HG03196 (cell line): ENCODE data around the gene RGS12.

Experiments used
- ATAC-seq: cut with Tn5 transposase; IDR thresholded peaks from one replicate; pipeline ENCODE4 v1.9.1; 2021; ENCODE audit not compliant: unreplicated experiment

RGS12 gene

DNA sequence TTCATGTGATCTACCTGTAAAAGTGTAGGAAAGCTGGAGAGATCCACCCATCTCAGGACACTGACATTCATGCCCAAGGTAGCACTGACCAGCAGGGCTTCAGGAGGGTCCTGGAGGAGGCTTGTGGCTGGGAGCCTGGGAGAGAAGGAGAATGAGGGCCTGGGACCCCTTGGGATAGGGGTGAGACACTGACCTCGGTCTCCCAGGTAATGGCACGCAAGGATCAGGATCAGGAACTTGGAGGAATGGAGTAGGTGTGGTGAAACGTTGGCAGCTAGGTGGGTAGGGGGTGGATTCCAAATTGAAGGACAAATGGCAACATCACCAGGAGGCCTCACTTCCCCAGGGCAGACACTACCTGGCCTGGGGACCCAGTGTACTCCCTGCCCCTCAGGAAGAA is 12.4 kb upstream of the RGS12 start:
- no peak for ATAC-seq

DNA sequence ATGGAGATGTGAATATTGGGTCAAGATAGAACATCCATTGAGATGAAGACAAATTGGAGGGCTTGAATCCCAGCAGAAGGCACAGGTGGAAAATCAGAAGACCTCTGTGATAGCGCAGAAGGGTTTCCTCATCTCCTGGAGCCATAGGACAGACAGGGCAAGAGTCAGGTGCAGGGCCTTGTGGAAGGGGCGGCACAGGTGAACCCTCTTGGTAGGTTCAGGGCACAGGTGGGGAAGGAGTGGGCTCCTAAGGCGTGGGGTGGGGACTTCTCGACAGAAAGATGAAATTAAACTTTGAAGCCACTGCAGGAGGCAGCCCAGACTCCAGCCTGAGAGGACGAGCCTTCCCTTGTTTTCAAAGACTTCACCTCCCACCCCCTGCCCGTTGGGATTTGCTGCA is 9.3 kb upstream of the RGS12 start:
- no peak for ATAC-seq

DNA sequence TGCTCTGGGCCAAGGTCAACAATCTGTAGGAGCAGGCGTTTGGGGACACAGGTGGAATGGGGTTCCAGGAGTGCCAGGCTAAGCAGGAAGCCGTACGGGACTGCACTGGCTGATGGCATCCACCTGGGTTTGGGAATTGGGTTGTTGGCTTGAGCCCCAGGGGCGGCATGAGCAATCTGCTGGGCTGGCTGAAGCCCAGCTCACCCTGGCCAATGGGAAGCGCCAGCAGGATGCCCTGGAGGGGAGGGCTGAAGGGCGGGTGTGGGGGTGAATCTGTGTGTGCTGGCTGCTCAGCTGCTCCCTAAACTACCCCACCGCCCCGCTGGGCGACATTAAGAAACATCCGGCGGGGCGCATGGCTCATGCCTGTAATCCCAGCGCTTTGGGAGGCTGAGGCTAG is 8.9 kb upstream of the RGS12 start:
- ATAC-seq: no peak

DNA sequence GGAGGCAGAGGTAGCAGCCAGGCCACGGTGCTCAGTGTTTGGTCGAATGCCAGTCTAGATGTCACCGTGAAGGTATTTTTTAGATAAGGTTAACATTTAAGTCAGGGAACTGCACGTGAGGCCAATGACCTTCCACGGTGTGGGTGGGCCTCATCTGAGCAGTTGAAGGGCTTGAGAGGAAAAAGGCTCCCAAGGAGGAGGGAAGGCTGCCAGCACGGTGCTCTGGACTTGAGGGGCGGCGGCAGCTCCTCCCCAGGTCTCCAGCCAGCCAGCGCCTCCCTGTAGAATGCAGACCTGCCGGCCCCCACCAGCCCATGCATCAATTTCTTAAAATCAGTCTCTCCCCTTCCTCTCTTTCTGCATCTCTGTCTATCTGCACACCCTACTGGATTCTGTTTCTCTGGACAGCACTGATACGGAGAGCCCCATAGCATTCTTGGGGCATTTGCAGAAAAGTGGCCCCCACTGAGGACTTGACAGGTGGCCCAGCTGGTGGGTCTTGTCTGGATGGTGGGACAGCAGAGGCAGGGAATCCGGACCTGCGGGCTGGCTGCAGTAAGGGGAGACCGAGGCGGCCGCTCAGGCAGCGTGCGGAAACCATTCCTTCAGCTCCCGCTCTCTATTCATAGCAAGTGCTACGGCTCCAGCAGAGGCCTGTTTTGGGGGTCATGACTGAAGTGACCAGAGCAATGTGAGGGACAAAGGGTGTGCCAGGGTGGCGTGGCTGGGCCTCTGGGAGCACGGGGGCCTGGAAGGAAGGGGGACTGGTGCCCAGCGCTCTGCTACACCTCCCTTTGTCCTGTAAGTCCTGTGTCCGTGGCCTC is 7.9 kb upstream of the RGS12 start:
- ATAC-seq: no peak

DNA sequence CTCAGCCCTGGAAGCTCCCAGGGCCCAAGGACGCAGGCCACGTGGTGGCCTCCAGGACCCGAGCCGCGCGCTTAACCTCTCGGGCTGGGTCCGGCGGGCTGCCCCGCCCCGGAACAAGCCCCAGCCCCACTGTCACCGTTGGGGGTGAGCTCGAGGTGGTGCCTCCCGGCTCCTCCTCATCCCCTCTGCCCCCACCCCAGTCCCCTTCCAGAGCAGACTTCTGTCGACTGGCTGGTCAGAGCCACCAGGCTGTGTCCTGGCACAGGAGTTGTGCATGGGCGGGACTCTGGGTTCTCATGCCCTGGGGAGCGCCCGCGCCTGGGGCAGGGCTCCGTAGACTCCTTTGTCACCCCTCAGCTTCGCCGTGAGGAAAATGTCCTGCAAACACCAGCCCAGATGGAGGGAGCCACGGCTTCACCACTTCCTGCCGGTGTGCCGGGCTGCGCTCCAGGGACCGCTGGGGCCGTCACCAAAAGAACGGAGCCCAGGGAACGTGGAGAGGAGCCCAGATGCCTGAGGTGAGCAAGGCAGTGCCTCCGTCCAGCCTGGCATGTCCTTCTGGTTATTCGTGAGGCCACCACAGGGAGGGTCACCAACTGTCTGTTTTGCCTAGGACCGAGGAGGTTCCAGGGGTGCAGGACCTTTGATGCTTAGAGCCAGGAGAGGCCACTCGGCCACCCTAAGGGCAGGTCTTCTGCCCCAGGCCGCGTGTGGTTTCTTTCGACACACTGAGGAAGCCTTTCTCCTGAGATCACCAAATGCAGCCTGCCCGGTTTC is 7.1 kb upstream of the RGS12 start:
- ATAC-seq: peak; percentile 76

DNA sequence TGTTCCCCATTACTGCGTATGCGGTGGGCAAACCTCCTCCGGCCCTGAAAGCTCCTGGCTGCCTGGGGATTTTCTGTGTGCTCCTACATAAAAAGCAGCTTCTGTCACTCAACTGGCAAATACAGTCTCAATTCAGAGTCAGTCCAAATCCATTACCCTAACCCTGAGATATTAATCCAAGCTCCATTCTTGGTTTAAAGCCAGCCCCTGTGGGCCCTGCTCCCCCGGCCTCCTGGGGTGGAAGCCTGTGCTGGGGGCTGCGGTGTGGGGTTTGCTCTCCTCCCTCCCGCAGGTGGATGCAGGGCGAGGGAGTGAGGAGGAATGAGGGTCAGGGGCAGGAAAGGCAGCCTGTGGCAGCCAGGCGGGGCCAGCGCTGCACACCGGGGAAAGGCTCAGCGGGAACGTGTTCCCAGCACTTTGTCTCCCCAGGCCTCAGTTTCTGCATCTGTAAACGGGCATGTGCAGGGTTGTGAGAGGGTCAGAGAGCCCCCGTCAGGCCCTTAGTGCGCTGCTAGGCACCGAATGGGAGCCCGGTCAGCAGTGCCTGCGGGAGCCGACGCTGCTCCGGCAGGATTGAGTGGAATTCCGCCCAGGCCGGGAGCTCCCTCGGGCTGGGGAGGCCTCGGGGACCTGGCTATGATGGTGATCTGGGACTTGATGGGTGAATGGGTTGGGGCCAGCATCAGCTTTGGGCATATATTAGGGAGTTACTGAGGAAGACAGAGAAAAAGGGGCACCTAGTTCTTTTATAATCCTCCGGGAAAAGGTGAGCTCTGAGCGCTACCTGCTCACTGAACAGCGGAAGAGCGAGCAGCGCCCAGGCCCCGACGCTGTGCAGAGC is 6.3 kb upstream of the RGS12 start:
- ATAC-seq: no peak

DNA sequence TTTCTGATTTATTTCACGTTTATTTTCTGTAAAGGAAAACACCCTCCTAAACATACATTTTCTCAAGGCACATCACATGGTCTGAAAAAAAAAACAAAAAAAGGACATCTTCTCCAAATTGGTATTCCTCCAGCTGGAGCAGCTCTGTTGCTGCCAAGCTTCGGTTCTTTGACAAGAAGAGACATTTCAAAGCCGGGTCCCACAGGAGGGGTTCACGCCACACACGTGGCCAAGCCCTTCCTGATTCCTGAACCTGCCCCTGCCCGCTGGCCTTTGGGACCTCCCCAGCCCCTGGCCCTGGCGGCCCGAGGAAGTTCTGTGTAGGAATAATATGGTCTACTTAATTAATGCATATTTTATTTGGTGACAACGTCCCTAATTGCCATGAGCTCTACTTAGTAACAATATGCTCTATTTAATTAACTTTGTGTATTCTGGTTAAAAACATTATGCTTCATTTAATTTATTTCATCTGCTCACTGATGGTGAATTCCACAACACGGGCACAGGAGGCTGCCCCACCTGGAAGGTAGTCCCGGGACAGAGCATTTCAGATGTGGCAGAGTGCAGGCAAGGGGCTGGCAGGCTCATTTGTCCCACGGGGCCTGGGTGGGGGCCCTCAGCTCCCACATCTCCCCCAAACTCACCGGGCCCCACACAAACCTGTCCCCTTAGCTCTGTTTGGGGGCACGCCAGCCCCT is 5.4 kb upstream of the RGS12 start:
- ATAC-seq: no peak

DNA sequence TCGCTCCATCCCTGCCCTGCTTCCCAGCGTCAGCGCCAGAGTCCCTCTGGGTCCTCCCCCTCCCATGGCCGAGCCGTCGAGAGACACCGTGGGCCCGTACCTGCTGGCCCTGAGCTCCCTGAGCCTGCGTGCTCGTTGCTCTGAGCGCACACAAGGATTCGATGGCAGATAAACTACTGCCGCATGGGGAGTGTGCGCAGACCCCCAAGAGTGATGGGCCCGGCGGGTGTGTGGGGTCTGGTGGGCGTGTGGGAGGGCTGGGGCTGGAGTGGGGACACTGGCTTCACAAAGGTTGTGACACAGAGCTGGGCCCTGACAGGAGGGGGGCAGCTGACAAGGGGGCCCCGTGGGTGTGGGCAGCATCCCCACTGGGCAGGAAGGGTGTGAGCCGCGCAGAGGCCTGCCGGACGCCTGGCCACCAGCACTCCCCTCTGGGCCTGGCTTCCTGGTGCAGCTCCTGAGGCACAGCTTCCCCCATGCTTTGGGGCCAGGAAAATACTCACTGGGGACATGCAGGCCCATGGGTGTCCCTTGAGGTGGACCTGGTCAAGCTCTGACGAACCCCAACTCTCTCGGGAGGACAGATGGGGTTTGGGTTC is 4.8 kb upstream of the RGS12 start:
- no peak for ATAC-seq

DNA sequence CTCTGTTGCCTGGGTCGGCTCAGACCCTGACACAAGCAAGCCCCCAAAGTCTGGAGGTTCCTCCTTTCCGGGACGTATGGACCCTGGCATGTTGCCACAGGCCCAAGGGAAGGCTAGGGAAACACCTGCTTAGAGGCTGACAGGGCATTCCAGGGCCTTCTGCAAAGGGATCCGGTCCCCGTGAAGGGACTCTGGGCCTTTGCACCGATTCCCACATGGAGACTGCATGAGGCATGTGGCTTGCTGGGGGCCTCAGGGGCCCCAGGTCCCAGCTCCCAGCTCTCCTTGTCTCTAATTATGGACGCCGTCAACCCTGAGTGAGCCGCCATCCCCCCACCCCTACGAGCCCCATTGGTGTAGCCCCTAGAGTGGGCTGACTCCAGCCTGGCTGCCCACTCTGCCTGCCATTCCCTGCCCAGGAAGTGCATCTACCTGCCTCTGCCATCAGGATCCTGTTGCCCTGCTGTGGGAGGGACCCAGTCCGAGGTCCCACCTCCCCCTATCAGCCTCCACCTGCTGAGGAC is 4.2 kb upstream of the RGS12 start:
- ATAC-seq: no peak

DNA sequence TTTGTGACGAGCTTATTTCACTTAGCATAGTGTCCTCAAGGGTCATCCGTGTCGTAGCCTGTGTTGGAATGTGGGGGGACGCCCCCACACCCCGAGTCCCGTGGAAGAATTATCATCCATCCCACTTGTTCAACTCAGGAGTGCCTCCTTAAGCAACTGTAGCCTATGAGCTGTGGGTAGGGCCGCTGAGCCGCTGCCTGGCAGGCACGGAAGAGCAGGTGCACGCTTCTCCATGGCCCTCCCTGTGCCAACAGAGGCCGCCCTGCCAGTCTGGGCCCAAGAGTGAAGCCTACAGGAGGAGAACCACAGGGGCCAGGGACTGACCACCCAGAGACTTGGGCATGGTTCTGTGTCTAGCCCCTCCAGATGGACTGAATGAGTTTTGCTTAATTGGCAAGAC is 2.3 kb upstream of the RGS12 start:
- ATAC-seq: no peak

DNA sequence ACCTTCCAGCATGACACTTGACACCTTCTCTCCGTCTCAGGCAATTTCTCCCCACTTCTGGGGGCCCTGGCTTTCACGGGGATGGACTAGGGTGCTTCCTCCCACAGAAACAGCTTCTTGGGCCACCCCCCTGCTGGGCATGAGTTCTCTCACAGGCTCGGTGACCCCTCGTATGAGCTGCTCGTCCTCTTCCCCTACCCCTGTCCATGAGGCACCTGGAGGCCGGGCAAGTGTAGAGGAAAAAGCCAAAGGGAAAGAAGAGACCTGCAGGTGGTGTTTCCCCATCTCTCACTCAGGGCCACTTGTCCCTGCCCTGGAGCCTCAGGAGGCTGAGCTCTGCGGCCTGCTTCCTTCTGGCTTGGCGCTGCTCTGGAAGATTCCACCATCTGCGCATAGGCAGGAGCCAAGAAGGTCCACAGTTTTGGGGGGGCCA is 1.9 kb upstream of the RGS12 start:
- ATAC-seq: no peak

DNA sequence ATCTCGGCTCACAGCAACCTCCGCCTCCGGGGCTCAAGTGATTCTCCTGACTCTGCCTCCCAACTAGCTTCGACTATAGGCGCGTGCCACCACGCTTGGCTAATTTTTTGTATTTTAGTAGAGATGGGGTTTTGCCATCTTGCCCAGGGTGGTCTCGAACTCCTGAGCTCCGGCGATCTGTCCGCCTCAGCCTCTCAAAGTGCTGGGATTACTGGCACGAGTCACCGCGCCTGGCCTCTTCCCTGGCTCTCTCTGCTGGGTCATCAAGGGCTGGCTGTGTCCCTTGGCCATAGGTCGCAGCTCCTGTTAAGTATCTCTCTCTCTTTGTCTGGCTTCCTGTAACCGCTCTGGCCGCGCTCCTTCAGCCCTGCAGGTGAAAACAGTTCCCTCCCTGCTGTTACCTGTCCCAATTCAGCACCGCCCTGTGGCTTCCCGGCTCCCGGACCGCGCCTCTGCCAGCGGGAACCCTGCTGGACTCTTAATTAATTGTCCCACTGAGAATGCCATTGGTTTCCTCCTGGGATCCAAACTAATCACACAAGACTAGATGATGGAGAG is 1.3 kb upstream of the RGS12 start:
- ATAC-seq: no peak

DNA sequence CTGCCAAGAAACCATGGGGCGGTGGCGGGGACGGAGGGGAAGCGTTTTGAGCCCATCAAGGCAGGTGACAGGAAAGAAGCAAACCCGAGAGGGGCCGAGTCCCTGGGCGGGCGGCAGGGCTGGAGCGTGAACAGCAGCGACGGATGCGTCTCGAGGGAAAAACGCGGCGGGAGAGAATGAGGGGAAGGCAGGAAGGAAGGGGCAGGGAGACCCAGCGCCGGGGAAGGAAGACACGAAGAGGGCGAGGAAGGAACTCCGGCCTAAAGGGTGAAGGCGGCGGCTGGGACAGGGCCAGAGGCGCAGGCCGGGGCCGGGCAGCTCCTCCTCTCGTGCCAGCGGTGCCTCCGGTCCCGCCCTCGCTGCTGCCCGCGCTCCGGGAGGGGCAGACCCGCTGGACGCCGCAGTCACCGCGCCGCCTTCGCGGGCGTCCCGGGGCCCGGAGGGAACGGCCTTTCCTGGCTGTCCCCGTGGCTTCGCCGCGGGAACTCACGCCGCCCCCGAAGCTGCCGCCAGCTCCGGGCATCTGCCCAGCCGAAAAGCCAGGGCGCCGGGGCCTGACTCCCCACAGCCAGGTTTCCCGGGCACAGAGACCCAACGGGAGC is 751 bp upstream of the RGS12 start:
- ATAC-seq: peak; percentile 20

DNA sequence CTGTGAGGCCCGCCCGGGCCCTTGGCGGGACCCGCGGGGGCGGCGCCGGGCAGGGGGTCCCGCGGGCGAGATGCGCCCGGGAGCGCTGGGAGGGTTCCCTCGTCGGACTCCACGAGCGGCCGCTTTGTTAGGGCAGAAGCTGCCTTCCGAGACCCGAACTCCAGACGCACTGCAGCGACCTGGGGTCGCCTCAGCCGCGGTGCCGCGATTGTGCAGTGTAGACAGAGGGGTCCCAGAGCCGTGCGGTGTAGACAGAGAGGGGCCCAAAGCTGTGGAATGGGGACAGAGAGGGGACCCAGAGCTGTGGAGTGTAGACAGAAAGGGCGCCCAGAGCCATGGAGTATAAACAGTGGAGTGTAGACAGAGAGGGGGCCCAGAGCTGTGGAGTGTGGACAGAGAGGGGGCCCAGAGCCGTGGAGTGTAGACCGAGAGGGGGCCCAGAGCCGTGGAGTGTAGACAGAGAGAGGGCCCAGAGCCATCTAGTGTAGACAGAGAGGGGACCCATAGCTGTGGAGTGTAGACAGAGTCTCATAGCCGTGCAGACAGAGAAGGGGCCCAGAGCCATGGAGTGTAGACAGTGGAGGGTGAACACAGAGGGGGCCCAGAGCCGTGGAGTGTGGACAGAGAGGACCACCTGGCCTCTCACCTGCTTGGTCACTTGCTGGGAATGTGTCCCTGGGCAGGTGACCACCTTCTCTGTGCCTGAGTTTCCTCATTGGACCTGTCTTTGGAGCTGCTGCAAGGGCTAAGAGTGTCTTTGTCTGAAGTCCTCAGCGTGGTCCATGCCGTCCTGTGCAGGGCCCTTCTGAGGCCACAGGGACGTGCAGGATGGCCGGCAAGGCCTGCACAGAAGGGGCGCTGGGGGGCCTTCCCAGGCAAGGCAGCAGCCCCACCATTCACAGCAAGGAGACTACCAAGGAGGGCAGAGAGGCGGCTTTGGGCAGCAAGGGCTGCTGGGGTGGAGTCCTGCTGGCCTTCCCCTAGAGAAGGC is 875 bp downstream of the RGS12 start:
- ATAC-seq: no peak

DNA sequence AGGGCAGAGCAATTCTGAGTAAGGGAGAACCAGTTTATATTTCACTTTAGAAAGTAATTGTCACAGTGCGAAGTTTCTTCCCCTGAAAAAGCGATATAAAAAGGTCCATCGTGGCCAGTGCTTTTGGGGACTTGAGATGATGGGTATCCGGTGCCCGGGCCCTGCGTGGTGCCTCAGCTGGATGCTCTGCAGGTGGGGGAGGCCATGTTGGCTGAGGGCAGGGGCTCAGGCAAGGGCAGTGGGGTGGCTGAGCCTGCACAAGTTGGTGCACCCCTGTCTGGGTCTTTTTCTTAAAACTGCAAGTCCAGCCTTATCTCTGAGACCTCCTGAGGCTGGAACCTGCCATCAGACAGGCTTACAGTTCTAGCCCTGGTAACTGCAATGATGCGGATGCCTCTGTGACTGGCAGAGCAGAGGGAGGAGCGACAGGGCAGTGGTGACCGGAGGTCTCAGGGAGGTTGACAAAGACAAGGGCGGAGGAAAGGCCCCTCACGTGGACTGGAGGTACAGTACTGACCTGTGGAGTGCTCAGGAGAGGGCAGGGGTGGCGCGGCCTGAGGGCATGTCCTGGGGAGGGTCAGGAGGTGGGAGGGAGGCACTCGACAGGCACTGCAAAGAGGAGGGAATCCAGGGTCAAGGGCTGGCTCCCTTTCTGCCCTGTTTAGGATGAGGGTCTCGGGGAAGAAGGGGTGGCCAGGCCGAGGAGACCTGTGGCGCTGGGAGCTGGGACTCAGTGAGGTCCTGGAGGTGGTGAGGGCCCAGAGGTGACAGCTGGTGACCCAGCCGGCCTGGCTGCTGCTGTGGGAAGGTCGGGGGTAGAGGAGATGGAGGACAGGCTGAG is 1.8 kb downstream of the RGS12 start:
- no peak for ATAC-seq

DNA sequence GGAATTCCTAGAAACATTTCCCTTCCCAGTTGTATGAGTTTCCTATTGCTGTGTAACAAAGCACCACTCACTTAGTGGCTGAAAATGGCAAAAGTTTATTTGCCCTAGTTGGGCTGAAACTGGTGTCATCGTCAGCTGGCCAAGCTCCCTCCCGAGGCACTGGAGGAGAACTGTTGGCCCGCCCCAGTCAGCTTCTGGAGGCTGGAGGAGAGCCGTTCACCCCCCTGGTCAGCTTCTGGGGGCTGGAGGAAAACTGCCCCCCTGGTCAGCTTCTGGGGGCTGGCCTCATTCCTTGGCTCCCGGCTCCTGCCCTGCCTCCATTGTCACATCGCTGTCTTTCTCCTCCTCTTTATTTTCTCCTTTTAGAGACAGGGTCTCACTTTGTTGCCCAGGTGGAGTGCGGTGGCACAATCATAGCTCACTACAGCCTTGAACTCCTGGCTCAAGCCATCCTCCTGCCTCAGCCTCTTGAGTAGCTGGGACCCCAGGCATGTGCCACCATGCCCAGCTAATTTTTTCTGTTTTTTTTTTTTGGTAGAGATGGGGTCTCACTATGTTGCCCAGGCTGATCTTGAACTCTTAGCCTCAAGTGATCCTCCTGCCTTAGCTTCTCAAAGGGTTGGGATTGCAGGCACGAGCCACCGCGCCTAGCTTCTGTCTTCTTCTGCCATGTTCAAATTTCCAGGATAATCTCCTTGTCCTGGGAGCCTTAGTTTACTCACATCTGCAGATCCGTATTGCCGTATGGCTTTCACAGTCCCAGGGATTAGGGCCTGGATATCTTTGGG is 3.2 kb downstream of the RGS12 start:
- ATAC-seq: no peak

DNA sequence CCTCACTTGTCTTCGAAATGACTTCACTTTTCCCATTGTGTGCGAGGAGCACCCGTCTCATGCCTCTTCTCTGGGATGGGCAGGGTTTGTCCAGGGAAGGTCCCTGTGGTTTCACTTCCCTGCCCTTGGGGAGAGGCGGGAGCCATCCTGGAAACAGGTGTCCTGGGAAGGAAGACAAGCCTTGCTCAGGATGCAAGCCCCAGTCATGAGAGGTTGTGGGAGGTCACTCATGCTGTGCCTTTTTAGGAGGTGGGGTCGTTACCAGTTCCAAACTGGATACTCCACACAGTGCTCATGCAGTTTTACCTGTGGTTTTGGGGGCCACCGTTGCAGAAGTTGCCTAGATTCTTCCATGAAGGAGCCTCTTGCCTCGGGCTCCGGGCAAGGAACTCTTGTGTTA is 3.8 kb downstream of the RGS12 start:
- no peak for ATAC-seq
